Heart left ventricle (tissue), 16 donors: ENCODE data around the gene LETM1. TPM values are rescaled to one million over a fixed set of nuclear protein-coding genes. Genes with fewer than 3 reads are reported as not detected.
"Not testable (repeated sequence)": the region's sequence is repeated elsewhere in the genome, so short reads cannot be mapped to it uniquely, and the experiment has no call there.

Experiments
- ATAC-seq, 4 donors: fragments of 200-7000 bp; cut with Tn5 transposase; one replicate each; pipeline ENCODE4 v1.9.1; 2020 to 2022; ENCODE audit warnings: moderate library complexity in 4 of 4, mild to moderate bottlenecking in 3 of 4, moderate number of reproducible peaks in 1 of 4
- DNase-seq, 5 donors: peaks; one replicate each; pipeline ENCODE4 v3.0.0-alpha.2; 2020
- H3K27ac ChIP-seq, 12 donors: fragments of 200-600 bp; sonication (generic) in 4 of 12; one replicate each; pipeline versions ENCODE4 v1.5.0 to v1.8.0; 2016 to 2022; ENCODE audit warnings: mild to moderate bottlenecking in 2 of 12
- H3K27me3 ChIP-seq, 9 donors: fragments of 200-600 bp; sonication (generic) in 2 of 9; one replicate each; pipeline versions ENCODE4 v1.5.1 to v1.8.0; 2016 to 2022; ENCODE audit warnings: mild to moderate bottlenecking in 3 of 9
- H3K36me3 ChIP-seq, 9 donors: fragments of 200-600 bp; sonication (generic) in 2 of 9; one replicate each; pipeline versions ENCODE4 v1.5.0 to v1.8.0; 2018 to 2022; ENCODE audit warnings: mild to moderate bottlenecking in 2 of 9
- H3K4me1 ChIP-seq, 12 donors: fragments of 200-600 bp; sonication (generic) in 4 of 12; one replicate each; pipeline versions ENCODE4 v1.5.0 to v1.8.0; 2016 to 2022; ENCODE audit warnings: mild to moderate bottlenecking in 3 of 12
- H3K4me3 ChIP-seq, 12 donors: fragments of 200-600 bp; sonication (generic) in 4 of 12; one replicate each; pipeline versions ENCODE4 v1.5.0 to v1.8.0; 2017 to 2022; ENCODE audit warnings: mild to moderate bottlenecking in 9 of 12, moderate library complexity in 4 of 12
- H3K9me3 ChIP-seq, 12 donors: fragments of 200-600 bp; sonication (generic) in 4 of 12; one replicate each; pipeline versions ENCODE4 v1.5.0 to v1.8.0; 2016 to 2022; ENCODE audit warnings: mild to moderate bottlenecking in 1 of 12
- CTCF ChIP-seq, 12 donors: fragments of 200-600 bp; sonication (generic) in 4 of 12; IDR thresholded peaks; one replicate each; pipeline versions ENCODE4 v1.5.0 to v1.8.0; 2018 to 2022; ENCODE audit warnings: antibody characterized with exemption in 12 of 12, mild to moderate bottlenecking in 5 of 12
- POLR2A ChIP-seq, 2 donors: fragments of 450-650 bp; IDR thresholded peaks; one replicate each; pipeline ENCODE4 v1.6.1; 2017; ENCODE audit warnings: antibody characterized with exemption in 2 of 2, mild to moderate bottlenecking in 2 of 2, moderate library complexity in 2 of 2
- WGBS, 4 donors: extraction: QIAGEN DNeasy Blood & Tissue Kit in 2 of 4; methylation state at CpG; one replicate each; pipeline versions ENCODE4 v1.1.5 to v1.1.7; 2013 to 2018; 5-methylcytosine and 5-hydroxymethylcytosine counted together
- intact Hi-C, 10 donors: fragments of 100-400 bp; cut with DNase I; formaldehyde crosslinking; loops; one replicate each; pipeline versions ENCODE4 v1.11.1 to v1.14.2; 2022
- polyA plus RNA-seq, 2 donors: library from polyadenylated mRNA; stranded (reverse); fragments of 200-250 nt; gene quantifications; one replicate each; pipeline ENCODE4 v1.2.3, GENCODE V29; 2013
- total RNA-seq, 9 donors: library from RNA; depleted of rRNA in 2 of 9; stranded (reverse); fragments of >200 nt in 2 of 9; fragmentation: NEBNext Ultra II Directional in 3 of 9; extraction: Animal tissue kit (Norgen Biotek cat#: 25700) in 3 of 9; gene quantifications; one replicate each; pipeline versions ENCODE4 v1.1.0 to v1.2.4, GENCODE V29; 2016 to 2023
- donor health status: ischemic (EF 13 %, LVEDD 7.1; RV severe dilation, severe dysfunction).
- donor health status: healthy with polysubstance abuse.
- donor health status: DM: no; HTN: yes; CAD: no.
- donor health status: DM: no; HTN: no; CAD: no.
- donor health status: ischemic (EF 25% LVEDD 6.9; RV normal size, moderate dysfunction).
- donor health status: ischemic (EF 25% LVEDD 5.7; RV mildly dilated, moderate dysfunction).
- donor health status: healthy.
- donor health status: DM: yes; HTN: yes; CAD: no.
- donor health status: ischemic (EF 35%, LVEDD 5.7; RV mildly dilated, moderate dysfunction).
- donor health status: nonischemic (EF 11% LVEDD 7.7; RV severe dilation, severe dysfunction).
- donor health status: DM: yes; HTN: yes; CAD: no.
- donor health status: PGD.
- donor health status: ischemic (EF 29% LVEDD 5.4; RV normal size, mild dysfunction).
- donor health status: nonischemic (EF 23%, LVEDD 6.1; RV moderate dilation, normal function).

Gene LETM1
- total and polyA plus RNA-seq, 11 donors, result 22.1 to 54.7 (median 43.4) TPM

DNA sequence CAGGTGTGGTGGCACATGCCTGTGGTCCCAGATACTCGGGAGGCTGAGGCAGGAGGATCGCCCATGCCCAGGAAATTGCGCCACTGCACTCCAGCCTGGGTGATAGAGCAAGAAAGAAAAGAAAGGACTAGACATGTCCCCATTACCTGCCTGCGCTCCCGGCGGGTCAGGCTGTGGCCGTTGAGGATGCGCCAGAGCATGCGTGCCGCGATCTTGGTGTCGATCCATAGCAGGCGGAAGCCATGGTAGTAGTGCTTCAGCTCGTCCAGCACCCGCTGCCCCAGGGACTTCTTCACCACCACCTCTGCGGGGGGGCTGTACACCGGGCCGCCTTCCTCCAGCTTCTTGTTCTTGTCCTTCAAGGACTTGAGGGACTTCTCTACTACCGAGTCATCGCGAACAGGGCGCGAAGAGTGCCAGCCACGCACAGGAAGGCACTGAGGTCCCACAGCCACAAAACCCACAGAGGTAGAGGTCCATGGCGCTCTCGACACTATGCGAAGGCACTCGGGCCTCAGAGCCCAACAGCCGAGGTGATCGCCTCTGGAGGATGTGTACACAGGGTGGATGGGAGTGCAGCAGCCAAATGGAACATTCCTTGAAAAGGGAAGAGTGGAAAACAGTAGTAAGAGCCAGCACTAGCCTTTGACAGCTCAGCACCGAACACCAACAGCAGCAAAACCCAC, 14.6 kb downstream of the LETM1 start:
- Histone ChIP-seq H3K9me3 (no peaks in the 10 kb centered on the region), H3K27me3 (no peaks in the 10 kb centered on the region), H3K27ac (no peak overlapping the region), H3K4me1 (peaks cover 0 to 28% (median 16%) of the 10 kb centered on the region in 12 donors), H3K36me3 (peaks cover 0 to 95% (median 62%) of the 10 kb centered on the region in 9 donors), H3K4me3 (no peak overlapping the region)
- intact Hi-C loops, result loop anchor here in 1 of 10 donors (5.0 kb wide), 1 partner anchor 41 kb away; no protein-coding TSS in a partner anchor
- DNase-seq (no peak), ATAC-seq (peak in 2 of 4 donors; percentile 4 to 33)
- TF ChIP-seq POLR2A (IDR thresholded peaks at IDR 0.05) (no peak), CTCF (IDR thresholded peaks at IDR 0.05) (no peak)
- WGBS, 4 donors, result 91 to 94% (median 92%) methylated on average over 23 to 31 of the region's 31 CpGs

GRCh38 chr4:1839282-1839681, 16.7 kb downstream of the LETM1 start:
- Histone ChIP-seq H3K27ac (no peak overlapping the region), H3K9me3 (no peaks in the 10 kb centered on the region), H3K4me3 (no peak overlapping the region), H3K36me3 (peaks cover 0 to 97% (median 71%) of the 10 kb centered on the region in 9 donors), H3K27me3 (no peaks in the 10 kb centered on the region), H3K4me1 (peaks cover 0 to 26% (median 14%) of the 10 kb centered on the region in 12 donors)
- no peak for DNase-seq
- ATAC-seq, result no peak
- intact Hi-C loops, result loop anchor here in 1 of 10 donors (2.0 kb wide), 1 partner anchor 70 kb away; no protein-coding TSS in a partner anchor
- TF ChIP-seq POLR2A (IDR thresholded peaks at IDR 0.05), result no peak
- no peak for TF ChIP-seq CTCF (IDR thresholded peaks at IDR 0.05)
- WGBS, 4 donors, result 83 to 93% (median 90%) methylated on average over 7 of the region's 7 CpGs

- Histone ChIP-seq H3K4me3 (no peak overlapping the region), H3K4me1 (peaks cover 0 to 4% (median 0%) of the 10 kb centered on the region in 12 donors), H3K9me3 (no peaks in the 10 kb centered on the region), H3K36me3 (peaks cover 0 to 99% (median 91%) of the 10 kb centered on the region in 9 donors), H3K27me3 (no peaks in the 10 kb centered on the region), H3K27ac (no peak overlapping the region)
- ATAC-seq, result no peak
- TF ChIP-seq POLR2A (IDR thresholded peaks at IDR 0.05), result no peak
- TF ChIP-seq CTCF (IDR thresholded peaks at IDR 0.05), result no peak
- no peak for DNase-seq
- WGBS, 4 donors, result 92 to 94% (median 93%) methylated on average over 10 of the region's 10 CpGs
- intact Hi-C loops, result no loop called here
Measured at GRCh38 chr4:1837069-1837468, 18.9 kb downstream of the LETM1 start.

- TF ChIP-seq POLR2A (IDR thresholded peaks at IDR 0.05) (no peak), CTCF (IDR thresholded peaks at IDR 0.05) (no peak)
- Histone ChIP-seq H3K4me1 (no peaks in the 10 kb centered on the region), H3K27ac (no peak overlapping the region), H3K4me3 (no peak overlapping the region), H3K36me3 (peaks cover 0 to 100% (median 95%) of the 10 kb centered on the region in 9 donors), H3K9me3 (no peaks in the 10 kb centered on the region), H3K27me3 (no peaks in the 10 kb centered on the region)
- DNase-seq, result no peak
- intact Hi-C loops, result no loop called here
- peak in 1 of 4 donors; percentile 15 for ATAC-seq
- 92 to 98% (median 95%) methylated on average over 7 of the region's 7 CpGs for WGBS, 4 donors
Measured at GRCh38 chr4:1836650-1837049, 19.3 kb downstream of the LETM1 start.

GRCh38 chr4:1835836-1836235, 20.1 kb downstream of the LETM1 start:
- H3K4me1 ChIP-seq, H3K9me3 ChIP-seq, H3K27ac ChIP-seq, ATAC-seq, intact Hi-C loops, H3K4me3 ChIP-seq, H3K27me3 ChIP-seq, DNase-seq: not testable (repeated sequence)
- 96 to 97% (median 97%) methylated on average over 8 of the region's 8 CpGs for WGBS, 4 donors
- H3K36me3 ChIP-seq, result peaks cover 0 to 100% (median 96%) of the 10 kb centered on the region in 9 donors
